ENCODE results near the gene OR1L6. TPM values are rescaled to one million over a fixed set of nuclear protein-coding genes. Genes with fewer than 3 reads are reported as not detected.

Gene OR1L6
- total and polyA plus RNA-seq, 2 of the 8 experiments (the other 6 are each of a cell fraction or from before 2014, with no cell fraction given): not detected

DNA sequence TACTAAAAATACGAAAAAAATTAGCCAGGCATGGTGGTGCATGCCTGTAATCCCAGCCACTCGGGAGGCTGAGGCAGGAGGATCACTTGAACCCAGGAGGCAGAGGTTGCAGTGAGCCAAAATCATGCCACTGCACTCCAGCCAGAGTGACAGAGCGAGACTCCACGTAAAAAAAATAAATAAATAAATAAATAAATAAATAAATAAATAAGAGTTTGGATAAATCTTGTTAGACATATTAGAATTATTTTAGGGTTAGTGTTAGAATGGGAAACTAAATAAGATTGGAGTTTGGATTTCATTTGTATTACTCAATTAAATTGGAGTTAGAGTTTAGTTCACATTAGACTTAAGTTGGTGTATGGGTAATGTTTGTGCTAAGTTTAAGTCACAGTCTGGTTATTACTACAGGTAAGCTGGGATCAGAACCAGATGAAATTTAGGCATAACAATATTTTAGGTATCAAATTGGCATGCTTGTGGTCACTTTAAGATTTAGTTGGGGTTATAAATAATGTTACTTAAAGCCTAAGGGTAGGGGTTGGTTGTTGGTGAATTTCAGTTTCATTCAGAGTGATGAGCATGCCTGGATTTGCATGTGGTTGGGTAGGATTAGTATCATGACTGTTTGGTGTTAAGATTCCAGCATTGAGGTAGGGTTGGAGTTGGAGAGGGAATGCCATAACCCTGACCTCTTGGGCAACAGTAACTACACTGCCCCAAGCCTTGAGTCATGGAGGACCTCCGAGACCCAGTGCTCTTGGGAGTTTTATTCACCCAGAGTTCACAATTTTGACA, 50.0 kb downstream of the OR1L6 start:
- 77% methylated on average over 5 of the region's 5 CpGs; no CpG with 5 or more reads in 1 of the 2 experiments for WGBS, 2 experiments (ENCODE audit: extremely low coverage in 1 of 2, insufficient coverage in 1 of 2, insufficient read length in 1 of 2, insufficient replicate concordance in 2 of 2, low coverage in 1 of 2, low lambda C conversion rate in 2 of 2, missing lambda C conversion rate in 1 of 2)
- no peak for TF ChIP-seq SIN3A (conservative IDR thresholded peaks at IDR 0.05 in 1 of 2, IDR thresholded peaks at IDR 0.05 in 1 of 2; ENCODE audit: low read depth in 1 of 2, low read length in 2 of 2)
- TF ChIP-seq, protein P1, sequence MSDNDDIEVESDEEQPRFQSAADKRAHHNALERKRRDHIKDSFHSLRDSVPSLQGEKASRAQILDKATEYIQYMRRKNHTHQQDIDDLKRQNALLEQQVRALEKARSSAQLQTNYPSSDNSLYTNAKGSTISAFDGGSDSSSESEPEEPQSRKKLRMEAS (IDR thresholded peaks at IDR 0.05): no peak
- TF ChIP-seq, protein P2, sequence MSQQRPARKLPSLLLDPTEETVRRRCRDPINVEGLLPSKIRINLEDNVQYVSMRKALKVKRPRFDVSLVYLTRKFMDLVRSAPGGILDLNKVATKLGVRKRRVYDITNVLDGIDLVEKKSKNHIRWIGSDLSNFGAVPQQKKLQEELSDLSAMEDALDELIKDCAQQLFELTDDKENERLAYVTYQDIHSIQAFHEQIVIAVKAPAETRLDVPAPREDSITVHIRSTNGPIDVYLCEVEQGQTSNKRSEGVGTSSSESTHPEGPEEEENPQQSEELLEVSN (IDR thresholded peaks at IDR 0.05): no peak
- no peak for TF ChIP-seq EP300 (IDR thresholded peaks at IDR 0.05; ENCODE audit: borderline replicate concordance in 1 of 2, low read depth in 2 of 2, low read length in 2 of 2)
- TF ChIP-seq KDM4A (IDR thresholded peaks at IDR 0.05; ENCODE audit: low read depth, low read length, severe bottlenecking): no peak
- TF ChIP-seq PHF8 (conservative IDR thresholded peaks at IDR 0.05; ENCODE audit: low read depth, low read length): no peak
- no peak for TF ChIP-seq BCL11A (IDR thresholded peaks at IDR 0.05; ENCODE audit: low read depth in 2 of 2, low read length in 2 of 2)
- no peak for TF ChIP-seq RAD21 (IDR thresholded peaks at IDR 0.05 in 1 of 2, conservative IDR thresholded peaks at IDR 0.05 in 1 of 2; ENCODE audit: low read depth in 2 of 2, low read length in 2 of 2)
- no peak for TF ChIP-seq CREB1 (IDR thresholded peaks at IDR 0.05)
- no peak for TF ChIP-seq TAF1 (IDR thresholded peaks at IDR 0.05; ENCODE audit: low read depth, low read length)
- no peak for TF ChIP-seq FOSL1 (IDR thresholded peaks at IDR 0.05; ENCODE audit: insufficient read depth, low read depth, low read length)

More for the DNA sequence above, 50.0 kb downstream of the OR1L6 start:
- Histone ChIP-seq H3K14ac (ENCODE audit: insufficient read length) (no peak overlapping the region), H3K36me3 (ENCODE audit: control insufficient read depth in 2 of 4, insufficient read depth in 4 of 4, low read length in 3 of 4) (no peaks in the 10 kb centered on the region), H4K20me1 (replicated peaks in 1 of 2; ENCODE audit: control insufficient read depth in 1 of 2, insufficient read depth in 2 of 2, low read length in 2 of 2) (no peaks in the 10 kb centered on the region), H3K4me3 (ENCODE audit: extremely low read depth in 1 of 4, insufficient read depth in 2 of 4, low read depth in 3 of 4, low read length in 4 of 4) (no peak overlapping the region), H2BK20ac (ENCODE audit: low read length) (no peak overlapping the region), H2BK120ac (replicated peaks; ENCODE audit: low read depth, low read length) (no peak overlapping the region), H4K91ac (replicated peaks; ENCODE audit: insufficient read length, low read length) (no peak overlapping the region), H3K4me2 (ENCODE audit: insufficient read depth in 1 of 2, low read depth in 2 of 2, low read length in 2 of 2) (no peak overlapping the region), H3K56ac (replicated peaks; ENCODE audit: insufficient read length, low read depth, low read length) (no peak overlapping the region), H2BK12ac (ENCODE audit: low read depth, low read length) (no peak overlapping the region), H3K23ac (ENCODE audit: insufficient read length) (no peak overlapping the region), H3K27ac (ENCODE audit: low read depth, low read length) (no peak overlapping the region), H2AK5ac (ENCODE audit: low read depth, low read length) (no peak overlapping the region), H3K9ac (replicated peaks in 1 of 4; ENCODE audit: extremely low read depth in 1 of 4, low read depth in 3 of 4, low read length in 3 of 4) (no peak overlapping the region), H4K5ac (ENCODE audit: insufficient read length, low read depth, low read length) (no peak overlapping the region), H2BK5ac (ENCODE audit: low read depth, low read length) (no peak overlapping the region), H3K4ac (replicated peaks; ENCODE audit: insufficient read length, low read depth, low read length) (no peak overlapping the region), H3K79me2 (ENCODE audit: control insufficient read depth in 1 of 2, insufficient read depth in 2 of 2, low read length in 2 of 2) (no peaks in the 10 kb centered on the region), H3K79me1 (ENCODE audit: low read depth, low read length) (no peaks in the 10 kb centered on the region), H2BK15ac (ENCODE audit: low read length) (no peak overlapping the region), H3K18ac (ENCODE audit: extremely low read depth, low read length) (no peak overlapping the region), H4K8ac (ENCODE audit: extremely low read depth, insufficient read depth, low read length) (no peak overlapping the region), H3K27me3 (replicated peaks in 1 of 4; ENCODE audit: control insufficient read depth in 3 of 4, extremely low read depth in 1 of 4, insufficient read depth in 3 of 4, low read length in 3 of 4) (no peaks in the 10 kb centered on the region), H3K23me2 (ENCODE audit: low read depth, low read length) (no peaks in the 10 kb centered on the region), H2AFZ (ENCODE audit: low read length) (no peak overlapping the region), H3K4me1 (replicated peaks in 1 of 4; ENCODE audit: control insufficient read depth in 3 of 4, insufficient read depth in 4 of 4, low read length in 3 of 4) (no peaks in the 10 kb centered on the region), H3K9me3 (ENCODE audit: insufficient read depth in 2 of 2, low read depth in 1 of 2, low read length in 1 of 2) (peaks cover 49 to 50% of the 10 kb centered on the region in 2 experiments)
- DNase-seq (ENCODE audit: low read depth in 1 of 2, low spot score in 2 of 2): no peak
- no peak for FAIRE-seq
- ChIA-PET POLR2A (ENCODE audit: partially characterized antibody) (no interaction called here), CTCF (ENCODE audit: partially characterized antibody) (no interaction called here)

Data from H1 (cell line).